Superior temporal gyrus (tissue), 1 donor: ENCODE measurements around the gene PACSIN1.

Experiments used
- DNase-seq: peaks from one replicate; pipeline ENCODE4 v3.0.0-alpha.2; 2016; ENCODE audit errors: extremely low spot score

The PACSIN1 gene

GRCh38 chr6:34465531-34466241, at the start of gene PACSIN1:
Gene PACSIN1, plus strand, starts transcription at chr6:34466076. Its CDS starts 60,230 bp downstream, at chr6:34526306.
- no peak for DNase-seq

- DNase-seq = no peak
Observed at GRCh38 chr6:34416877-34417371, 49.0 kb upstream of the PACSIN1 start.

GRCh38 chr6:34418367-34418766, 47.5 kb upstream of the PACSIN1 start:
- DNase-seq = no peak

GRCh38 chr6:34423254-34423653, 42.6 kb upstream of the PACSIN1 start:
- DNase-seq = no peak

- no peak for DNase-seq
Observed at GRCh38 chr6:34424200-34425131, 41.4 kb upstream of the PACSIN1 start.

- DNase-seq = no peak
Observed at GRCh38 chr6:34425132-34425497, 40.8 kb upstream of the PACSIN1 start.

GRCh38 chr6:34425498-34426410, 40.1 kb upstream of the PACSIN1 start, which contains the start of gene RPS10:
Gene RPS10, minus strand, starts transcription at chr6:34426069. Its CDS starts 848 bp downstream, at chr6:34425221.
- peak; percentile 93 for DNase-seq

GRCh38 chr6:34435916-34436315, 30.0 kb upstream of the PACSIN1 start:
- no peak for DNase-seq

- peak; percentile 25 for DNase-seq
Observed at GRCh38 chr6:34436803-34437643, 28.9 kb upstream of the PACSIN1 start.

GRCh38 chr6:34437644-34437970, 28.3 kb upstream of the PACSIN1 start:
- no peak for DNase-seq

GRCh38 chr6:34438705-34439104, 27.2 kb upstream of the PACSIN1 start:
- no peak for DNase-seq

- DNase-seq = no peak
Observed at GRCh38 chr6:34439442-34439841, 26.4 kb upstream of the PACSIN1 start.

GRCh38 chr6:34441526-34441925, 24.4 kb upstream of the PACSIN1 start:
- no peak for DNase-seq

- DNase-seq = no peak
Observed at GRCh38 chr6:34445313-34445860, 20.5 kb upstream of the PACSIN1 start.

- DNase-seq = no peak
Observed at GRCh38 chr6:34447386-34447785, 18.5 kb upstream of the PACSIN1 start.

- no peak for DNase-seq
Observed at GRCh38 chr6:34447910-34448309, 18.0 kb upstream of the PACSIN1 start.

- DNase-seq = no peak
Observed at GRCh38 chr6:34451192-34451591, 14.7 kb upstream of the PACSIN1 start.

- DNase-seq = no peak
Observed at GRCh38 chr6:34455831-34456230, 10.0 kb upstream of the PACSIN1 start.

- no peak for DNase-seq
Observed at GRCh38 chr6:34457382-34457741, 8.5 kb upstream of the PACSIN1 start.
